Adipocyte (in vitro differentiated cells): ENCODE results near the gene SLC22A16.

Experiments used
- DNase-seq: peaks from one replicate; pipeline ENCODE4 v3.0.0-alpha.2; 2015; ENCODE audit warnings: low read depth
- H3K27me3 ChIP-seq: replicated peaks from 2 replicates; pipeline ENCODE4 v1.7.0; 2013; ENCODE audit warnings: mild to moderate bottlenecking, low read length, moderate library complexity; ENCODE audit not compliant: control insufficient read depth, insufficient read depth
- H3K36me3 ChIP-seq: 2 replicates; pipeline ENCODE4 v1.7.0; 2013; ENCODE audit warnings: low read length, mild to moderate bottlenecking, moderate library complexity; ENCODE audit not compliant: control insufficient read depth, insufficient read depth, severe bottlenecking
- H3K4me1 ChIP-seq: 2 replicates; pipeline ENCODE4 v1.7.0; 2013; ENCODE audit warnings: mild to moderate bottlenecking, low read length, moderate library complexity; ENCODE audit not compliant: control insufficient read depth, insufficient read depth
- H3K4me3 ChIP-seq: 2 replicates; pipeline ENCODE4 v1.7.0; 2013; ENCODE audit warnings: mild to moderate bottlenecking, low read length, moderate library complexity
- H3K9ac ChIP-seq: 2 replicates; pipeline ENCODE4 v1.7.0; 2013; ENCODE audit warnings: mild to moderate bottlenecking, low read length, moderate library complexity
- H3K9me3 ChIP-seq: 2 replicates; pipeline ENCODE4 v1.7.0; 2013; ENCODE audit warnings: mild to moderate bottlenecking, low read length, moderate library complexity; ENCODE audit not compliant: control insufficient read depth

Gene SLC22A16, protein sequence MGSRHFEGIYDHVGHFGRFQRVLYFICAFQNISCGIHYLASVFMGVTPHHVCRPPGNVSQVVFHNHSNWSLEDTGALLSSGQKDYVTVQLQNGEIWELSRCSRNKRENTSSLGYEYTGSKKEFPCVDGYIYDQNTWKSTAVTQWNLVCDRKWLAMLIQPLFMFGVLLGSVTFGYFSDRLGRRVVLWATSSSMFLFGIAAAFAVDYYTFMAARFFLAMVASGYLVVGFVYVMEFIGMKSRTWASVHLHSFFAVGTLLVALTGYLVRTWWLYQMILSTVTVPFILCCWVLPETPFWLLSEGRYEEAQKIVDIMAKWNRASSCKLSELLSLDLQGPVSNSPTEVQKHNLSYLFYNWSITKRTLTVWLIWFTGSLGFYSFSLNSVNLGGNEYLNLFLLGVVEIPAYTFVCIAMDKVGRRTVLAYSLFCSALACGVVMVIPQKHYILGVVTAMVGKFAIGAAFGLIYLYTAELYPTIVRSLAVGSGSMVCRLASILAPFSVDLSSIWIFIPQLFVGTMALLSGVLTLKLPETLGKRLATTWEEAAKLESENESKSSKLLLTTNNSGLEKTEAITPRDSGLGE

DNA sequence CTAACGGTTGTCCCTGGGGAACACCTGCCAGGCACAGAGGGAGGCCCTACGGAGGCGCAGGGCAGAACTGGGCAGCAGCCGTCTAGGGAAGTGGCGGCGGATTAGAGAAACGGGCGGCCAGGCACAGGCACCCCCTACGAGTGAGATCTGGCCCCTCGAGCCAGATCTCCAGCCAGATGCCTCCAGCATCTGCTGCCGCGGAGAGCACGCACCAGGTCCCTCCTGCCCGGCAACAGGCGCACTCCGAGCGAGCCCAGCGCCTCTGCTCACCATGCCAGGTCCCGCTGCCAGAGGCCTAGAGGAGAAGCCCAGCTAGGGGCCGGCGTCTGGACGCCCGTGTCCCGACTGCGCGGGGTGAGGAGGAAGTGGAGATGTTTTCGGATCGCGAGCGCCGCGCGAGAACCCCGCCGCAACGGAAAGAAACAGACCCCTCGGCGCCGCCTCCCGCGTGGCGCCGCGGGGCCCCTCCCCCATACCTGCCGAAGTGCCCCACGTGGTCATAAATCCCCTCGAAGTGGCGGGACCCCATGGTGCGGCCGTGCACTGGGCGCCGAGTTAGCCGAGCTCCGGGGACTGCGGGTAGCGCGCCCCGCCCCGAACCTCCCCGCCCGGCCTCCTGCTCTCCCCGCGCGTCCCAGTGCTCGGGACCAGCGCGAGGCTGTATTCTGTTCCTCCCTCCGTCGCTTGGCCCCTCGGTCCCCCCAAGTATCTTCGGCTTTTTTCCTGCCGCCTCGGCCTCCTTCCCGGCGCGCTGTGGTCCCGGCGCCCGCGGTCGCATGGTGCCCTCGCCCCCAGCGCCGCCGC lies at the start of gene SLC22A16:
SLC22A16 (minus strand) TSS at position 568 of the 804 bp plus-strand sequence; CDS start at position 529, 39 bp downstream.
- Histone ChIP-seq H3K9me3 (no peaks in the 10 kb centered on the region), H3K4me1 (no peaks in the 10 kb centered on the region), H3K36me3 (no peaks in the 10 kb centered on the region), H3K9ac (no peak within 1 kb of the TSS), H3K4me3 (peak within 1 kb of the TSS; percentile 37), H3K27me3 (peaks cover 26% of the 10 kb centered on the region)
- peak; percentile 24 for DNase-seq

DNA sequence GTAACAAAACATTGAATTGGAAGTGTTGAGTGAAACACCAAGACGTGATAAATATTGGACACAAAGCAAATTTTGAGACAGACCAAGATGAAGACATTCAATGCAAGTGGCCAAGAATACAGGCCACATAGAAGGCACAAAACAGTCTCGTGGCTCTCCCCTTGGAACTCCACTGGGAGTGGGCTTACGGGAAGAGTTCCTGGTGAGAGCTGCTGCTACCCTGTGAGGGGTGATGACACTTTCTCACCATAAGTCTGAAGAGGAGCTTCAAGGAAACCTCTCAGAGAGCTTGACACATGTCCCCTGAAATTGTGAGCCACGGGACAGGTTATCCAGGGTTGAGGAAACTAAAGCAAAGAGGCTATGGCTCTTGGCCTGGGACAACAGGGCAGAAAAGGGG lies 48.6 kb upstream of the SLC22A16 start:
- Histone ChIP-seq H3K4me3 (no peak overlapping the region), H3K27me3 (no peaks in the 10 kb centered on the region), H3K36me3 (no peaks in the 10 kb centered on the region), H3K9ac (no peak overlapping the region), H3K4me1 (peaks cover 19% of the 10 kb centered on the region), H3K9me3 (no peaks in the 10 kb centered on the region)
- DNase-seq: no peak

DNA sequence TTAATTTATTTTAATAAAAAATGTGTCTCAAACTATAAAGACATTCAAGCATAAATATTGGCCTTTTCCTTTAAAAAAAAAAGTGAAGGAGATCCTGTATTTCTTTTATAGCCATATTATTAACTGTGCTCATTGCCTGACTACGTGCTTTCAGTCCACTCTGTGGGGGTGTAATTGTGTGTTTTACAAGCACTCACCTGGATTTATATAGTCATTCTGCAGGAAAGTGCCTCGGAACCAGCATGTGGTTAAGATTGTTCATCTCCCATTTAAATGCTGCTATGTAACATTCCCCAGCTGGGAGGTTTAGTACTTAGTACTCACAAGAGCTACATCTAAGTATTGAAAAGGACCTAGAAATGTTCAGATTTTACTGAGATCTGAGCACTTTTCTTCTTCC lies 47.9 kb upstream of the SLC22A16 start:
- no peaks in the 10 kb centered on the region for H3K36me3 ChIP-seq
- no peak overlapping the region for H3K4me3 ChIP-seq
- no peak for DNase-seq
- H3K27me3 ChIP-seq: no peaks in the 10 kb centered on the region
- H3K9ac ChIP-seq: no peak overlapping the region
- no peaks in the 10 kb centered on the region for H3K9me3 ChIP-seq
- H3K4me1 ChIP-seq: peaks cover 12% of the 10 kb centered on the region

DNA sequence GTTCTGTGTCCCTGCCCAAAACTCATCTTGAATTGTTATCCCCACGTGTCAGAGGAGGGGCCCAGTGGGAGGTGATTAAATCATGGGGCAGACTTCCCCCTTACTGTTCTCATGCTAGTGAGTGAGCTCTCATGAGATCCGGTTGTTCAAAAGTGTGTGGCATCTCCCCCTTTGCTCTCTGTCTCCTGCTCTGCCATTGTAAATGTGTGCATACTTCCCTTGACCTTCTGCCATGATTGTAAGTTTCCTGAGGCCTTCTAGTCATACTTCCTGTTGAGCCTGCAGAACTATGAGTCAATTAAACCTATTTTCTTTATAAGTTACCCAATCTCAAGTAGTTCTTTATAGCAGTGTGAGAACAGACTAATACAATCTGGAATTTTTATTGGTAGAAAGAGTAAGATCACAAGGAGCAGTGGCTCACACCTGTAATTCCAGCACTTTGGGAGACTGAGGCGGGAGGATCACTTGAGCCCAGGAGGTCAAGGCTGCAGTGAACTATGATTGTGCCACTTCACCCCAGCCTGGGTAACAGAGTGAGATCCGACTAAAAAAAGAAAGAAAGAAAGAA lies 47.1 kb upstream of the SLC22A16 start:
- Histone ChIP-seq H3K9ac (no peak overlapping the region), H3K4me1 (peaks cover 4% of the 10 kb centered on the region), H3K27me3 (no peaks in the 10 kb centered on the region), H3K4me3 (no peak overlapping the region), H3K9me3 (no peaks in the 10 kb centered on the region), H3K36me3 (no peaks in the 10 kb centered on the region)
- no peak for DNase-seq

DNA sequence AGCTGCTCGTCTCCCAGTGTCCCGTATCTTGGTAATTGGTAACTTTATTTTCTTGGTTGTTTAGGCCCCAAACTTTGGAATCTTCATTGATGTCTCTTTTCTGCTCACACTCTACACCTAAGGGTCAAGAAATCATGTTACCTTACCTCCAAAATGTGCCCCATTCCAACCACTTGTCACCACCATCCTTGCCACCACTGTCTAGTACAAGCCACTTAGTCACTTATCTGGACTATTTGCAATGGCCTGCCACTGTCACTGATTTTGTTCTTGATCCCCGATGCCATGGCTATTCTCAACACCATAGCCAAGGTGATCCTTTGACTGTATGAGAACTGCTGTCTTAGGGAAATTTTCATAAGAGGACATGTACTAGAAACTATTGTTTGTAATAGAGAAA lies 46.0 kb upstream of the SLC22A16 start:
- no peaks in the 10 kb centered on the region for H3K27me3 ChIP-seq
- no peak overlapping the region for H3K4me3 ChIP-seq
- no peaks in the 10 kb centered on the region for H3K9me3 ChIP-seq
- H3K9ac ChIP-seq: no peak overlapping the region
- H3K36me3 ChIP-seq: no peaks in the 10 kb centered on the region
- no peak for DNase-seq
- H3K4me1 ChIP-seq: peaks cover 11% of the 10 kb centered on the region

DNA sequence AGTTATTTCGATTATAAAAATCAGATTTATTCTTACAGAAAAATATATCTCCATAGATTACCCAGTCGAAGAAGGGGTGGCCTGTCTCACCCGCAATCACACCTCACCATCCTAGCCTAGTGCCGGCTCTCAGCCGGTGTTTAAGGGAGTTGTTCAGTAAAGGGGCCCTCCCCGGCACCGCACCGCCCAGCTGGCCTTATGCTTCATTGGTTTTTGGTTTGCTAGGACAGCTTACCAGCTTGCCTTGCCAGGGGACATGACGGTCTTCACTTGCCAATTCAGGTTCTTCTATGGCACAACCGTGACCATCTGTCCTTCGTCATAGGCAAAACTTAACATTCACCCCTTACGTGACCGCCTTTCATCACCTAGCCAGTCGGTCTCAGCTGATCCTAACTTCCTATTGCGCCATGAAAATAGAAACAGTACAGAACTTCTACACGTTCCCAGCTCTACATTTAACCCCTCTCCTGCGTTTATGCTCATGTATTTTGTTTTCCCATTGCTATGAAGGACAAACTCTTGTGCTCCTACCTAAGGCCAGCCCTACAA lies 44.7 kb upstream of the SLC22A16 start:
- peaks cover 19% of the 10 kb centered on the region for H3K4me1 ChIP-seq
- no peak overlapping the region for H3K9ac ChIP-seq
- no peaks in the 10 kb centered on the region for H3K27me3 ChIP-seq
- no peak overlapping the region for H3K4me3 ChIP-seq
- no peak for DNase-seq
- H3K36me3 ChIP-seq: no peaks in the 10 kb centered on the region
- H3K9me3 ChIP-seq: no peaks in the 10 kb centered on the region

DNA sequence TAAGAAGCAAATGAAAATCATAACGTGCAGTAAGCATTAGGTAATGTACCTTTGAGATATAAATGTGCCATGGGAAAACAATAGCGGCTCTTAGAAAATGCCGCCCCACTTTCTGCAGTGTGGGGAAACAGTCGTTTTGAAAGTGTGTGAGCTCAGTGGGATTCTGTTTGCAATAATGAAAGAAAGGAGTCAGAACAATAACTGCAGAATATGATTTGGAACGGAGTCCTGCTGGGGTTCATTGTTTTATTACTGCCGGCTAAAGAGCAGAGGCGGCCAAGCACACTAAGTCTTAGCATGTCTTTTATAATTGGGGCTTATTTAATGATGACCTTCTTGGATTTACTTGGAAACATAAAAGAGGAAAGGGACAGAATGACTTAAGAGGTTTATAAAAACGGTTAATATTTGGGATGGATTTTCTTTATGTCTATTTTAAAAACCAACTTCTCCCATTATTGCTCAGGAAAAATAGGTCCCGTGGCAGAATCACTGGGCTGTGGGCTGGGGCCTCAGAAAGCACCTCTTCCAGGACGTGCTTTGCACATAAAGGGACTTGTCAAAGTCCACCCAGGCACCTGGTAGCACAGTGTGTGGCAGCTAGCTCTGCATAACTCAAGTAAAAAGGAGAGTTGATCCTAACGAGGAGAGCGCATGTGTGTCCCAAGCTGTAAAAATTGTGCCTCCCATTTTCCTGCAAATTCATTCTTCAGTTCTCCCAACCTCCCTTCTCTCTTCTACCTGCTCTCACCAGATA lies 44.0 kb upstream of the SLC22A16 start:
- no peak for DNase-seq
- H3K9me3 ChIP-seq: no peaks in the 10 kb centered on the region

DNA sequence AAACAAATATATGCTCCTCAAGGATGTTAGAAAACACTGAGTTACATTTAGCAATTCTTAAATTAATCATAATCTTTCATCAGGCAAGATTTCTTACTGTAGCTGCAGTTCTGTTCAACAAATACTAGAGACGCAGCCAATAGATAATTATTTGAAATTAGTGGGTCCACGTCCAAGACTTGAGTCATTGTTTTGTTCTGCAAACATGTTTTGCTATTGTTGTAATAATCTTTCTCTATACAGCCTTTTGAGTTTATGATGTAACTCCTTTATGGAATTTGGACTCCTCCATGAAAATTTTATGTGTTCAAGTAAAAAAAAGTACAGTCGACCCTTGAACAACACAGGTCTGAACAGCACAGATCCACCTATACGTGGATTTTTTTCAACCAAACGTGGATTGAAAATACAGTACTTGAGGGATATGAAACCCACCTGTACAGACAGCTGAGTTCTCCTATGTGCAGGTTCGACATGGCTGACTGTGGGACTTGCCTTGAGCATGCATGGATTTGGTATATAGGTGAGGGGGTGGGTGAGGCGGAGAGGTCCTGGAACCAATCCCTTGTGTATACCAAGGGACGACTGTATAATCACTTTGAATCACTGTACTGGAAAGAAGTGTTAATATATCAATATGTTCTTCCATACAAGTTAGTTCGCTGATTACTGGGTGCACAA lies 41.3 kb upstream of the SLC22A16 start:
- Histone ChIP-seq H3K4me1 (peaks cover 25% of the 10 kb centered on the region), H3K4me3 (no peak overlapping the region), H3K9ac (no peak overlapping the region), H3K9me3 (no peaks in the 10 kb centered on the region), H3K27me3 (no peaks in the 10 kb centered on the region), H3K36me3 (no peaks in the 10 kb centered on the region)
- DNase-seq: no peak

More for the DNA sequence above, 44.0 kb upstream of the SLC22A16 start:
- Histone ChIP-seq H3K36me3 (no peaks in the 10 kb centered on the region), H3K4me3 (no peak overlapping the region), H3K27me3 (no peaks in the 10 kb centered on the region), H3K4me1 (peaks cover 19% of the 10 kb centered on the region), H3K9ac (no peak overlapping the region)

DNA sequence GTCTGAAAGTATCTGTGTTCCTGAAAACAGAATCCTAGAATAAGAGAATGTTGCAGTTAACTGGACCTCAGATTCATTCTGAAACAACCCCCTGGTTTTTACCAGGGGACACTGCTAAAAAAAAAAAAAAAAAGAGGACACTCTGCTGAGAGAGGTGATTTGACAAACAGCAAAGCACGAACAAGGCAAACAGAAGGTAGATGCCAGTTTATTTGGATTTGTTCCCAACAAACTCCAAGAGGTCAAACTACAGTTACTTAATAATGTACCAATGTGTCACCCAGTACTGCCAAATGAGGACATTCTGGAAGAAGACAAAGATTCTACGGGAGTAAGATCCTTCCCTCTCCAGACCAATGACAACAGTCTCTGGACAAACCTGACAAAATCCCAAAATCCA lies 40.6 kb upstream of the SLC22A16 start:
- Histone ChIP-seq H3K9ac (no peak overlapping the region), H3K4me1 (peaks cover 28% of the 10 kb centered on the region), H3K36me3 (no peaks in the 10 kb centered on the region), H3K9me3 (no peaks in the 10 kb centered on the region), H3K27me3 (no peaks in the 10 kb centered on the region), H3K4me3 (no peak overlapping the region)
- no peak for DNase-seq

DNA sequence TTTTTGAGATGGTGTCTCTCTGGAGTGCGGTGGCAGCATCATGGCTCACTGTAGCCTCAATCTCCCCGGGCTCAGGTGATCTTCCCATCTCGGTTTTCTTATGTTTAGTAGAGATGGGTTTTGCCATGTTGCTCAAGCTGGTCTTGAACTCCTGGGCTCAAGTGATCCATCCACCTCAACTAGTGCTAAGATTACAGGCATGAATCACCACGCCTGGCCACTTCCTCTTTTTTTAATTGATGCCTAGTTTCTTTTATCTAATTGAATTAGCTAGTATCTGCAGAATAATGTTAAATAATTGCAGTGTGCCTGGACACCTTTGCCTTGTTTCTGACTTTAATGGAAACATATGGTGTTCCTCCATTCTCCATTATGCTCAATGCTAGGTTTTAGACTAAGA lies 38.4 kb upstream of the SLC22A16 start:
- Histone ChIP-seq H3K27me3 (no peaks in the 10 kb centered on the region), H3K9me3 (no peaks in the 10 kb centered on the region), H3K4me3 (no peak overlapping the region), H3K9ac (no peak overlapping the region), H3K36me3 (no peaks in the 10 kb centered on the region), H3K4me1 (peaks cover 28% of the 10 kb centered on the region)
- DNase-seq: no peak
